Testis (tissue), 2 donors: Measurements from ENCODE around the gene TWF1.

Experiments used
- POLR2A ChIP-seq: fragments of 450-650 bp; IDR thresholded peaks from one replicate; pipeline ENCODE4 v1.6.1; 2017; ENCODE audit warnings: antibody characterized with exemption, mild to moderate bottlenecking, moderate library complexity
- TF ChIP-seq, protein P1 (sequence below), 3 experiments: fragments of 450-650 bp in 2 of 3; fragments of 200-600 bp in 1 of 3; sonication (generic) in 1 of 3; IDR thresholded peaks; one replicate each; pipeline ENCODE4 v1.5.1; 2016 to 2019; ENCODE audit warnings: antibody characterized with exemption in 3 of 3, mild to moderate bottlenecking in 2 of 3, moderate library complexity in 1 of 3

DNA sequence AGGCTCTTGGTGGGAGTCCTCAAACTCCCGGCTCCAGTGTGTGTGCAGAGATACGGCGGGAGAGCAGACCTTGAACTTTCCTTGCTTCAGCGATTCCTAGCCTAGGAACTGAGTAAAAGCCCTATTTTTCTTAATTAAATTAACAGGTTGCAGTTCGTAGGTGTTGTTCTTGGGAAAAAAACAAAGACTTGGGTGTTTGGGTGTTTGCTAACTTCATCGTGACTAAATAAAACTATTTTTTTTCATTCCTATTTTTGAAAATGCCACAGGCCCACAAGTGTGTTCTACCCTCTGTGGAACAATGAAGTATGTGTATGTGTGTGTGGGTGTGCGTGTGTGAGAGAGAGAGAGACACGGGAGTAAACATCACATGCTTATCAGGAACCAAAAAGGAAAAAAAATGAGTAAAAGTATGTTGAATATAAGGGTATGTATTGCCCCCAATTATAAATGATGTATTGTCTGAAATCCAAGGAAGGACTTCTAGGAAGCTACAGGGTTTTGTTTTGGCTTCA, 30.4 kb upstream of the TWF1 start:
- TF ChIP-seq, protein P1, sequence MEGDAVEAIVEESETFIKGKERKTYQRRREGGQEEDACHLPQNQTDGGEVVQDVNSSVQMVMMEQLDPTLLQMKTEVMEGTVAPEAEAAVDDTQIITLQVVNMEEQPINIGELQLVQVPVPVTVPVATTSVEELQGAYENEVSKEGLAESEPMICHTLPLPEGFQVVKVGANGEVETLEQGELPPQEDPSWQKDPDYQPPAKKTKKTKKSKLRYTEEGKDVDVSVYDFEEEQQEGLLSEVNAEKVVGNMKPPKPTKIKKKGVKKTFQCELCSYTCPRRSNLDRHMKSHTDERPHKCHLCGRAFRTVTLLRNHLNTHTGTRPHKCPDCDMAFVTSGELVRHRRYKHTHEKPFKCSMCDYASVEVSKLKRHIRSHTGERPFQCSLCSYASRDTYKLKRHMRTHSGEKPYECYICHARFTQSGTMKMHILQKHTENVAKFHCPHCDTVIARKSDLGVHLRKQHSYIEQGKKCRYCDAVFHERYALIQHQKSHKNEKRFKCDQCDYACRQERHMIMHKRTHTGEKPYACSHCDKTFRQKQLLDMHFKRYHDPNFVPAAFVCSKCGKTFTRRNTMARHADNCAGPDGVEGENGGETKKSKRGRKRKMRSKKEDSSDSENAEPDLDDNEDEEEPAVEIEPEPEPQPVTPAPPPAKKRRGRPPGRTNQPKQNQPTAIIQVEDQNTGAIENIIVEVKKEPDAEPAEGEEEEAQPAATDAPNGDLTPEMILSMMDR (IDR thresholded peaks at IDR 0.05): no peak
- TF ChIP-seq POLR2A: no peak
